ENCODE results near the gene FRMD4A.

- TF ChIP-seq POLR2AphosphoS5 (IDR thresholded peaks at IDR 0.05), result no peak
- TF ChIP-seq CTCF (IDR thresholded peaks at IDR 0.05), result no peak
These were observed 458.9 kb downstream of the FRMD4A start for GRCh38 chr10:13871776-13872175.
